K562 (cell line): ENCODE results near the gene JSRP1. TPM values are rescaled to one million over a fixed set of nuclear protein-coding genes. Genes with fewer than 3 reads are reported as not detected.

Source experiments
- ATAC-seq: fragments of 200-7000 bp; cut with Tn5 transposase; 3 replicates; pipeline ENCODE4 v1.9.1; 2020; ENCODE audit warnings: moderate library complexity
- BruUV-seq: library from RNA; stranded (reverse); fragments of 400-500 nt; replicated peaks from 2 replicates; lab custom pipeline; 2021; lab: Mats Ljungman, UMichigan
- CTCF ChIA-PET: fragments of 300-600 bp; formaldehyde crosslinking; extraction: SDS; loops from one replicate; lab custom pipeline; 2021; ENCODE audit warnings: low intra/inter-chr PET ratio; lab: Yijun Ruan, JAX
- POLR2A ChIA-PET: fragments of 300-600, 350-650 bp; sonication (Branson Sonifier 250); formaldehyde crosslinking; extraction: SDS; loops from one replicate; lab custom pipeline; 2021; ENCODE audit warnings: antibody characterized with exemption, inconsistent platforms; lab: Yijun Ruan, JAX
- DNase-seq, 4 experiments: peaks; one replicate each; pipeline versions ENCODE4 v3.0.0 to v3.0.0-alpha.2; 2011 to 2018; ENCODE audit warnings: low spot score in 3 of 4, mixed read lengths in 3 of 4; ENCODE audit errors: extremely low read depth in 1 of 4
- FAIRE-seq: peaks from 2 replicates; lab custom pipeline; 2011; peaks lifted over from hg19 to GRCh38; lab: Jason Lieb, UNC
- H2AFZ ChIP-seq: 2 replicates; pipeline ENCODE4 v1.6.0; 2011; ENCODE audit warnings: low read depth, low read length, control low read depth, inconsistent platforms
- H3K27ac ChIP-seq: fragments of 200-600 bp; 3 replicates; pipeline ENCODE4 v1.8.0; 2011; ENCODE audit warnings: low read depth, mild to moderate bottlenecking, control low read depth, inconsistent platforms, low read length, moderate library complexity, mixed read lengths; ENCODE audit errors: extremely low read depth
- H3K27me3 ChIP-seq, 2 experiments: fragments of 300-600 bp in 1 of 2; 2 replicates in 1 of 2; 3 replicates in 1 of 2; pipeline versions ENCODE4 v1.6.0 to v1.8.0; 2011; ENCODE audit warnings: inconsistent platforms in 2 of 2, low read length in 2 of 2, mild to moderate bottlenecking in 1 of 2, mixed read lengths in 1 of 2, moderate library complexity in 1 of 2; ENCODE audit not compliant: control insufficient read depth in 2 of 2, insufficient read depth in 2 of 2
- H3K36me3 ChIP-seq: fragments of 300-600 bp; 3 replicates; pipeline ENCODE4 v1.8.0; 2011; ENCODE audit warnings: mild to moderate bottlenecking, low read length, inconsistent platforms; ENCODE audit not compliant: control insufficient read depth, insufficient read depth
- H3K4me1 ChIP-seq, 2 experiments: fragments of 200-600 bp in 1 of 2; replicated peaks in 1 of 2; 2 replicates in 1 of 2; 3 replicates in 1 of 2; pipeline versions ENCODE4 v1.5.1 to v1.8.0; 2011; ENCODE audit warnings: inconsistent platforms in 2 of 2, low read length in 2 of 2, mild to moderate bottlenecking in 1 of 2, mixed read lengths in 1 of 2, moderate library complexity in 1 of 2; ENCODE audit not compliant: control insufficient read depth in 2 of 2, insufficient read depth in 2 of 2
- H3K4me2 ChIP-seq: 2 replicates; pipeline ENCODE4 v1.6.1; 2011; ENCODE audit warnings: low read length, control low read depth, inconsistent platforms, mixed read lengths; ENCODE audit not compliant: insufficient read depth
- H3K4me3 ChIP-seq: fragments of 200-600 bp; sonication (generic), shearing (Covaris generic); 2 replicates; pipeline ENCODE4 v1.5.1; 2016; ENCODE audit warnings: control low read depth, inconsistent platforms
- H3K79me2 ChIP-seq: fragments of 200-600 bp; 3 replicates; pipeline ENCODE4 v1.8.0; 2011; ENCODE audit warnings: low read length, inconsistent platforms; ENCODE audit not compliant: control insufficient read depth, insufficient read depth
- H3K9ac ChIP-seq, 2 experiments: 2 replicates each; pipeline versions ENCODE4 v1.6.0 to v1.6.1; 2011; ENCODE audit warnings: low read depth in 2 of 2, low read length in 2 of 2, control low read depth in 1 of 2, inconsistent platforms in 1 of 2, mild to moderate bottlenecking in 1 of 2, mixed read lengths in 1 of 2; ENCODE audit not compliant: insufficient read depth in 1 of 2
- H3K9me1 ChIP-seq: one replicate; pipeline ENCODE4 v1.6.0; 2011; ENCODE audit warnings: inconsistent platforms, mild to moderate bottlenecking, low read length, moderate library complexity; ENCODE audit not compliant: control insufficient read depth, insufficient read depth
- H3K9me3 ChIP-seq: replicated peaks from 2 replicates; pipeline ENCODE4 v1.5.1; 2011; ENCODE audit warnings: low read depth, low read length, inconsistent platforms; ENCODE audit not compliant: control insufficient read depth, insufficient read depth
- H4K20me1 ChIP-seq: replicated peaks from 2 replicates; pipeline ENCODE4 v1.6.1; 2011; ENCODE audit warnings: low read length, inconsistent platforms, mixed read lengths; ENCODE audit not compliant: control insufficient read depth, insufficient read depth
- NCOA2 ChIP-seq, 2 experiments: fragments of 450-650 bp; IDR thresholded peaks; 2 replicates each; pipeline ENCODE4 v1.6.1; 2018; ENCODE audit warnings: mild to moderate bottlenecking in 2 of 2, moderate library complexity in 1 of 2; ENCODE audit not compliant: partially characterized antibody in 2 of 2
- POLR2AphosphoS5 ChIP-seq: IDR thresholded peaks from 2 replicates; pipeline ENCODE4 v1.6.1; 2011; ENCODE audit warnings: mild to moderate bottlenecking, low read depth, low read length, moderate library complexity; ENCODE audit not compliant: control insufficient read depth, insufficient read depth
- RNF2 ChIP-seq: sonication (generic); IDR thresholded peaks from 2 replicates; pipeline ENCODE4 v1.6.1; 2016
- RNF219 ChIP-seq: fragments of 250-450 bp; sonication (Bioruptor Pico); IDR thresholded peaks from 2 replicates; pipeline ENCODE4 v1.5.0; 2022; ENCODE audit warnings: mild to moderate bottlenecking
- ZKSCAN8 ChIP-seq: fragments of 200-800 bp; sonication (Bioruptor generic); IDR thresholded peaks from 2 replicates; pipeline ENCODE4 v1.6.1; 2016; ENCODE audit warnings: missing genetic modification characterization, missing compliant biosample characterization
- ZNF395 ChIP-seq: fragments of 200-800 bp; sonication (Bioruptor generic); IDR thresholded peaks from 2 replicates; pipeline ENCODE4 v1.6.1; 2017; ENCODE audit warnings: missing genetic modification characterization, missing compliant biosample characterization
- WGBS: fragments of 100-300 bp; shearing (Covaris generic); methylation state at CpG from one replicate; pipeline ENCODE4 v1.1.6; 2016; ENCODE audit warnings: low coverage, mixed read lengths; ENCODE audit not compliant: insufficient coverage; ENCODE audit errors: missing lambda C conversion rate; 5-methylcytosine and 5-hydroxymethylcytosine counted together
- in situ Hi-C: fragments of 300-500 bp; cut with MboI; formaldehyde crosslinking; loops from 4 replicates; pipeline ENCODE4 v1.15.0; 2018; ENCODE audit warnings: inconsistent platforms, mixed read lengths
- intact Hi-C: fragments of 100-400 bp; cut with micrococcal nuclease; formaldehyde crosslinking; loops from 2 replicates; pipeline ENCODE4 v1.14.2; 2022
- polyA plus RNA-seq, 8 experiments: library from polyadenylated mRNA; depleted of rRNA in 4 of 8; stranded (reverse) in 5 of 8; unstranded in 3 of 8; fragments of >200 nt; fragmentation: Nextera tagmentation in 2 of 8; fragmentation: Illumina TruSeq in 1 of 8; extraction: Ambion mirVana in 2 of 8; extraction: Trizol in 1 of 8; gene quantifications; 2 replicates each; pipeline versions ENCODE4 v1.2.1 to v1.2.3, GENCODE V29; 2011 to 2014; ENCODE audit warnings: inconsistent platforms in 1 of 8, missing spikeins in 1 of 8
- total RNA-seq, 7 experiments: library from RNA; depleted of rRNA in 6 of 7; stranded (reverse); fragments of >200 nt in 6 of 7; fragmentation: Illumina TruSeq in 2 of 7; extraction: Trizol in 2 of 7; gene quantifications; 2 replicates each; pipeline versions ENCODE4 v1.2.1 to v1.2.3, GENCODE V29; 2011 to 2021; ENCODE audit warnings: low replicate concordance in 1 of 7
- TF ChIP-seq, protein P1 (sequence below): fragments of 250-450 bp; sonication (Bioruptor Pico); IDR thresholded peaks from 2 replicates; pipeline ENCODE4 v1.9.0; 2021; ENCODE audit warnings: mild to moderate bottlenecking, inconsistent platforms
- TF ChIP-seq, protein P2 (sequence below): fragments of 450-650 bp; IDR thresholded peaks from 2 replicates; pipeline ENCODE4 v1.6.1; 2016; ENCODE audit warnings: borderline replicate concordance
- TF ChIP-seq, protein P3 (sequence below): fragments of 450-650 bp; formaldehyde crosslinking; IDR thresholded peaks from 2 replicates; pipeline ENCODE4 v1.4.0; 2020; ENCODE audit warnings: mild to moderate bottlenecking, moderate library complexity

The JSRP1 gene
- total and polyA plus RNA-seq, 9 of the 15 experiments (the other 6 are each of a cell fraction or from before 2014, with no cell fraction given) = 0.08 to 1.2 (median 0.51) TPM; not detected in 4

GRCh38 chr19:2271234-2272103 is 15.3 kb upstream of the JSRP1 start:
- Histone ChIP-seq H3K27ac (peak overlapping the region; percentile 94), H3K27me3 (no peaks in the 10 kb centered on the region), H3K79me2 (peaks cover 69% of the 10 kb centered on the region), H3K36me3 (peaks cover 34% of the 10 kb centered on the region), H3K4me3 (peak overlapping the region; percentile 91), H3K9me3 (no peaks in the 10 kb centered on the region), H3K9ac (peak overlapping the region; percentile 92 to 98), H4K20me1 (peaks cover 47% of the 10 kb centered on the region), H3K4me1 (peaks cover 19 to 80% of the 10 kb centered on the region in 2 experiments), H3K9me1 (peaks cover 5% of the 10 kb centered on the region), H3K4me2 (peak overlapping the region; percentile 89), H2AFZ (no peak overlapping the region)
- TSS peak; percentile 29 for BruUV-seq
- FAIRE-seq (no peak), DNase-seq (peak in 1 of 4 experiments; percentile 55), ATAC-seq (no peak)
- intact Hi-C loops = no loop called here
- CTCF ChIA-PET = no interaction called here
- POLR2A ChIA-PET = interaction anchor here (0.5 to 7.0 kb wide), 13 partner anchors 8 to 1001 kb away, joined by 3 to 86 read pairs (median 5); partner anchors contain the start of gene AP3D1
- 3% methylated on average over 38 of the region's 43 CpGs for WGBS
- in situ Hi-C loops = loop anchor here (5.0 kb wide), 1 partner anchor 34 kb away; the partner anchor contains the start of genes PLEKHJ1 and SF3A2
- no peak for TF ChIP-seq ZNF395 (CRISPR knock-in tag)
- TF ChIP-seq, protein P1, sequence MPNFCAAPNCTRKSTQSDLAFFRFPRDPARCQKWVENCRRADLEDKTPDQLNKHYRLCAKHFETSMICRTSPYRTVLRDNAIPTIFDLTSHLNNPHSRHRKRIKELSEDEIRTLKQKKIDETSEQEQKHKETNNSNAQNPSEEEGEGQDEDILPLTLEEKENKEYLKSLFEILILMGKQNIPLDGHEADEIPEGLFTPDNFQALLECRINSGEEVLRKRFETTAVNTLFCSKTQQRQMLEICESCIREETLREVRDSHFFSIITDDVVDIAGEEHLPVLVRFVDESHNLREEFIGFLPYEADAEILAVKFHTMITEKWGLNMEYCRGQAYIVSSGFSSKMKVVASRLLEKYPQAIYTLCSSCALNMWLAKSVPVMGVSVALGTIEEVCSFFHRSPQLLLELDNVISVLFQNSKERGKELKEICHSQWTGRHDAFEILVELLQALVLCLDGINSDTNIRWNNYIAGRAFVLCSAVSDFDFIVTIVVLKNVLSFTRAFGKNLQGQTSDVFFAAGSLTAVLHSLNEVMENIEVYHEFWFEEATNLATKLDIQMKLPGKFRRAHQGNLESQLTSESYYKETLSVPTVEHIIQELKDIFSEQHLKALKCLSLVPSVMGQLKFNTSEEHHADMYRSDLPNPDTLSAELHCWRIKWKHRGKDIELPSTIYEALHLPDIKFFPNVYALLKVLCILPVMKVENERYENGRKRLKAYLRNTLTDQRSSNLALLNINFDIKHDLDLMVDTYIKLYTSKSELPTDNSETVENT = 0 out of 2 replicates have a peak, but pooled peaks have one; percentile 6
- TF ChIP-seq NCOA2 (IDR thresholded peaks at IDR 0.05; ENCODE audit: partially characterized antibody in 2 of 2) = no peak
- TF ChIP-seq, protein P2, sequence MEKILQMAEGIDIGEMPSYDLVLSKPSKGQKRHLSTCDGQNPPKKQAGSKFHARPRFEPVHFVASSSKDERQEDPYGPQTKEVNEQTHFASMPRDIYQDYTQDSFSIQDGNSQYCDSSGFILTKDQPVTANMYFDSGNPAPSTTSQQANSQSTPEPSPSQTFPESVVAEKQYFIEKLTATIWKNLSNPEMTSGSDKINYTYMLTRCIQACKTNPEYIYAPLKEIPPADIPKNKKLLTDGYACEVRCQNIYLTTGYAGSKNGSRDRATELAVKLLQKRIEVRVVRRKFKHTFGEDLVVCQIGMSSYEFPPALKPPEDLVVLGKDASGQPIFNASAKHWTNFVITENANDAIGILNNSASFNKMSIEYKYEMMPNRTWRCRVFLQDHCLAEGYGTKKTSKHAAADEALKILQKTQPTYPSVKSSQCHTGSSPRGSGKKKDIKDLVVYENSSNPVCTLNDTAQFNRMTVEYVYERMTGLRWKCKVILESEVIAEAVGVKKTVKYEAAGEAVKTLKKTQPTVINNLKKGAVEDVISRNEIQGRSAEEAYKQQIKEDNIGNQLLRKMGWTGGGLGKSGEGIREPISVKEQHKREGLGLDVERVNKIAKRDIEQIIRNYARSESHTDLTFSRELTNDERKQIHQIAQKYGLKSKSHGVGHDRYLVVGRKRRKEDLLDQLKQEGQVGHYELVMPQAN = 0 out of 2 replicates have a peak, but pooled peaks have one; percentile 9
- no peak for TF ChIP-seq RNF2
- no peak for TF ChIP-seq ZKSCAN8 (CRISPR knock-in tag)
- TF ChIP-seq, protein P3, sequence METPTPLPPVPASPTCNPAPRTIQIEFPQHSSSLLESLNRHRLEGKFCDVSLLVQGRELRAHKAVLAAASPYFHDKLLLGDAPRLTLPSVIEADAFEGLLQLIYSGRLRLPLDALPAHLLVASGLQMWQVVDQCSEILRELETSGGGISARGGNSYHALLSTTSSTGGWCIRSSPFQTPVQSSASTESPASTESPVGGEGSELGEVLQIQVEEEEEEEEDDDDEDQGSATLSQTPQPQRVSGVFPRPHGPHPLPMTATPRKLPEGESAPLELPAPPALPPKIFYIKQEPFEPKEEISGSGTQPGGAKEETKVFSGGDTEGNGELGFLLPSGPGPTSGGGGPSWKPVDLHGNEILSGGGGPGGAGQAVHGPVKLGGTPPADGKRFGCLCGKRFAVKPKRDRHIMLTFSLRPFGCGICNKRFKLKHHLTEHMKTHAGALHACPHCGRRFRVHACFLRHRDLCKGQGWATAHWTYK (CRISPR knock-in tag) = no peak
- TF ChIP-seq RNF219 (CRISPR knock-in tag) = no peak
- TF ChIP-seq POLR2AphosphoS5 = peak; percentile 22; the same call in 1 of the 2 replicates
